GM12891 (cell line): ENCODE measurements around the gene AHSP.

Experiments
- PAX5 ChIP-seq: IDR thresholded peaks from 2 replicates; pipeline ENCODE4 v1.6.1; 2011; ENCODE audit warnings: low read length, moderate library complexity, mild to moderate bottlenecking; ENCODE audit not compliant: insufficient read depth, severe bottlenecking
- POLR2A ChIP-seq: IDR thresholded peaks from 2 replicates; pipeline ENCODE4 v1.6.1; 2011; ENCODE audit warnings: low read depth, low read length, control low read depth
- POLR2AphosphoS5 ChIP-seq: IDR thresholded peaks from 2 replicates; pipeline ENCODE4 v1.6.1; 2011; ENCODE audit warnings: low read depth, low read length, control low read depth
- POU2F2 ChIP-seq: IDR thresholded peaks from 2 replicates; pipeline ENCODE4 v1.6.1; 2011; ENCODE audit warnings: low read depth, mild to moderate bottlenecking, control low read depth, low read length, moderate library complexity
- SPI1 ChIP-seq: IDR thresholded peaks from 2 replicates; pipeline ENCODE4 v1.6.1; 2011; ENCODE audit warnings: low read depth, low read length, control low read depth
- TAF1 ChIP-seq: IDR thresholded peaks from 2 replicates; pipeline ENCODE4 v1.6.1; 2011; ENCODE audit warnings: low read depth, low read length, control low read depth

DNA sequence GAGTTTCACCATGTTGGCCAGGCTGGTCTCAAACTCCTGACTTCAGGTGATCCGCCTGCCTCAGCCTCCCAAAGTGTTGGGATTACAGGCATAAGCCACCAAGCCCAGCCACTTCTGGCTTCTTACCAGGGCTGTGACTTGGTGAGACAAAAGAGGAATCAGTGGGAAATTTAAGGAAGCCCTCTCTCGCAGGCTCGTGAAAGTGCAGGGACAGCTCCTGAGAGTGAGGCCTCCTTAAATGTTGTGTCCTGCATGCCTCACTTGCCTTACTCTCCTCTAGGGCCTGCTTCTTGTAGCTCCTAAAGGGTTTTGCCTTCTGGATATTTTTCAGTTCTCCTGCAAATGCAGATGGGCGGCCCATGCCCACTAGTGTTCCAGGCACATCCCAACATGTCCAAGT, 5.2 kb downstream of the AHSP start:
- TF ChIP-seq POLR2A (no peak), POLR2AphosphoS5 (no peak), TAF1 (no peak), SPI1 (no peak), POU2F2 (no peak), PAX5 (no peak)
